ENCODE results near the gene FMO5.

DNA sequence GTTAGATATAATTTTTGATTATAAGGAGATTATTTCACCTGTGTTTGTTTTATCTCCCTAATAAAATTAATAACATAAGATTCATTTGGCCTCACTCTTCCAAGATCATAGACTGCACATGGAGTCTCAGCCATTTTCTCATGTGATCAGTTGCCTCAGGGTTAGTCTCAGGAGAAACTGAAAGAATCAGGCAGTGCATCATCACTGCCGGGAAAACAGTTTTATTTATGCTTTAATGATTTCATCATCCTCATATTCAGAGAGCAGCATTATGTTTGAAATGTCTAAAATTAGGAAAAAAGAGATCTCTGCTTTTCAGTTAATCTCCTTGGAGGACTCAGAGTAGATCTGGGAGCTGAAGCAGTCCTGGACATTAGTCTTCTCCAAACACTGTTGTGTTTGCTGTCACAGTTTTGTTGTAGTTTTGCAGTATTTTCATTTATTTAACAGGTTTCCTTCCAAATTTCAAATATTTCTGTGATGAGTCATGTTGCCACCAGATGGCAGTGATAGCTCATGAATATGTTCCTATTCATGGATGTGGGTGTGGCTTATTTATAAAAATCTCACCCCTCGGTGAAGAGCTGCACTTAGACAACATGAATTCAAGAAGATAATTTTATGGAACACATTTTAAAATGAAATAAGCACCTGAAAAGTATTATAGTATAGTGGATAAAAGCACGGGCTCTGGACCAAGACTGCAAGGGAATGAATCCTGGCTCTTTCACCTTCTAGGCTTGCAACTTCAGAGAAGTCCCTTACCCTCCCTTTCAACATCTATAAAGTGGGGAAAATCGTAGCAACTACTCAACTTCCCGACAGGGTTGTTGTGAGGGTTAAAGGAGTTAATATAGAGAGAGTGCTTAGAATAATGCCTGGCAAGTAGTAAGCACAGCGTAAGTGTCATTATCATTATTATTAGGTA, 48.5 kb upstream of the FMO5 start:
- TF ChIP-seq, protein P1, sequence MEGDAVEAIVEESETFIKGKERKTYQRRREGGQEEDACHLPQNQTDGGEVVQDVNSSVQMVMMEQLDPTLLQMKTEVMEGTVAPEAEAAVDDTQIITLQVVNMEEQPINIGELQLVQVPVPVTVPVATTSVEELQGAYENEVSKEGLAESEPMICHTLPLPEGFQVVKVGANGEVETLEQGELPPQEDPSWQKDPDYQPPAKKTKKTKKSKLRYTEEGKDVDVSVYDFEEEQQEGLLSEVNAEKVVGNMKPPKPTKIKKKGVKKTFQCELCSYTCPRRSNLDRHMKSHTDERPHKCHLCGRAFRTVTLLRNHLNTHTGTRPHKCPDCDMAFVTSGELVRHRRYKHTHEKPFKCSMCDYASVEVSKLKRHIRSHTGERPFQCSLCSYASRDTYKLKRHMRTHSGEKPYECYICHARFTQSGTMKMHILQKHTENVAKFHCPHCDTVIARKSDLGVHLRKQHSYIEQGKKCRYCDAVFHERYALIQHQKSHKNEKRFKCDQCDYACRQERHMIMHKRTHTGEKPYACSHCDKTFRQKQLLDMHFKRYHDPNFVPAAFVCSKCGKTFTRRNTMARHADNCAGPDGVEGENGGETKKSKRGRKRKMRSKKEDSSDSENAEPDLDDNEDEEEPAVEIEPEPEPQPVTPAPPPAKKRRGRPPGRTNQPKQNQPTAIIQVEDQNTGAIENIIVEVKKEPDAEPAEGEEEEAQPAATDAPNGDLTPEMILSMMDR (tag by site-specific recombination; IDR thresholded peaks at IDR 0.05): peak; percentile 40; the same call in 1 of the 2 replicates
- no peak for TF ChIP-seq ZNF112 (tag by site-specific recombination; IDR thresholded peaks at IDR 0.05)
- no peak for TF ChIP-seq ZNF324 (tag by site-specific recombination; IDR thresholded peaks at IDR 0.05)
- no peak for TF ChIP-seq ZNF596 (tag by site-specific recombination; IDR thresholded peaks at IDR 0.05)
- TF ChIP-seq, protein P2, sequence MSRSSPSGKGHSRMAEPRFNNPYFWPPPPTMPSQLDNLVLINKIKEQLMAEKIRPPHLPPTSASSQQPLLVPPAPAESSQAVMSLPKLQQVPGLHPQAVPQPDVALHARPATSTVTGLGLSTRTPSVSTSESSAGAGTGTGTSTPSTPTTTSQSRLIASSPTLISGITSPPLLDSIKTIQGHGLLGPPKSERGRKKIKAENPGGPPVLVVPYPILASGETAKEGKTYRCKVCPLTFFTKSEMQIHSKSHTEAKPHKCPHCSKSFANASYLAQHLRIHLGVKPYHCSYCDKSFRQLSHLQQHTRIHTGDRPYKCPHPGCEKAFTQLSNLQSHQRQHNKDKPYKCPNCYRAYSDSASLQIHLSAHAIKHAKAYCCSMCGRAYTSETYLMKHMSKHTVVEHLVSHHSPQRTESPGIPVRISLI (tag by site-specific recombination; IDR thresholded peaks at IDR 0.05): no peak
- TF ChIP-seq SP2 (tag by site-specific recombination; IDR thresholded peaks at IDR 0.05): no peak
- no peak for TF ChIP-seq YY2 (tag by site-specific recombination; IDR thresholded peaks at IDR 0.05)
- TF ChIP-seq ZNF677 (tag by site-specific recombination; IDR thresholded peaks at IDR 0.05): no peak
- TF ChIP-seq ZNF274 (IDR thresholded peaks at IDR 0.05; ENCODE audit: low read length): no peak
- no peak for TF ChIP-seq ZNF274 (tag by site-specific recombination; IDR thresholded peaks at IDR 0.05; ENCODE audit: borderline replicate concordance)
- TF ChIP-seq, protein P3, sequence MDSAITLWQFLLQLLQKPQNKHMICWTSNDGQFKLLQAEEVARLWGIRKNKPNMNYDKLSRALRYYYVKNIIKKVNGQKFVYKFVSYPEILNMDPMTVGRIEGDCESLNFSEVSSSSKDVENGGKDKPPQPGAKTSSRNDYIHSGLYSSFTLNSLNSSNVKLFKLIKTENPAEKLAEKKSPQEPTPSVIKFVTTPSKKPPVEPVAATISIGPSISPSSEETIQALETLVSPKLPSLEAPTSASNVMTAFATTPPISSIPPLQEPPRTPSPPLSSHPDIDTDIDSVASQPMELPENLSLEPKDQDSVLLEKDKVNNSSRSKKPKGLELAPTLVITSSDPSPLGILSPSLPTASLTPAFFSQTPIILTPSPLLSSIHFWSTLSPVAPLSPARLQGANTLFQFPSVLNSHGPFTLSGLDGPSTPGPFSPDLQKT (IDR thresholded peaks at IDR 0.05; ENCODE audit: borderline replicate concordance, low read depth, low read length): no peak
- no peak for TF ChIP-seq ZNF302 (tag by site-specific recombination; IDR thresholded peaks at IDR 0.05; ENCODE audit: low read depth)
- TF ChIP-seq ZNF510 (tag by site-specific recombination; IDR thresholded peaks at IDR 0.05; ENCODE audit: insufficient replicate concordance): no peak
- no peak for TF ChIP-seq ZNF776 (tag by site-specific recombination; IDR thresholded peaks at IDR 0.05; ENCODE audit: borderline replicate concordance)
- no peak for TF ChIP-seq ZNF184 (tag by site-specific recombination; IDR thresholded peaks at IDR 0.05)
